ENCODE measurements around the gene REV3L.

The REV3L gene

GRCh38 chr6:111250791-111251354 is 232.1 kb downstream of the REV3L start:
- Histone ChIP-seq H3K27ac (ENCODE audit: low read depth, low read length) (no peak overlapping the region), H3K9me3 (ENCODE audit: insufficient read depth, low read length) (no peaks in the 10 kb centered on the region), H3K79me2 (ENCODE audit: insufficient read depth, low read length) (no peaks in the 10 kb centered on the region), H3K36me3 (ENCODE audit: low read length) (no peaks in the 10 kb centered on the region), H3K4me2 (ENCODE audit: low read depth, low read length, poor library complexity, severe bottlenecking) (no peak overlapping the region), H3K9me2 (replicated peaks; ENCODE audit: insufficient read depth, low read length) (no peaks in the 10 kb centered on the region), H4K20me1 (ENCODE audit: low read depth, low read length) (no peaks in the 10 kb centered on the region), H3K27me3 (ENCODE audit: low read length) (no peaks in the 10 kb centered on the region), H2AFZ (ENCODE audit: low read depth, low read length, severe bottlenecking) (no peak overlapping the region), H3F3A (ENCODE audit: insufficient read depth) (no peaks in the 10 kb centered on the region), H3K9ac (ENCODE audit: low read length) (no peak overlapping the region), H3K4me3 (ENCODE audit: insufficient read depth, low read length, poor library complexity, severe bottlenecking) (no peak overlapping the region)
- TF ChIP-seq EZH2phosphoT487 (conservative IDR thresholded peaks at IDR 0.05; ENCODE audit: low read length) = no peak
- TF ChIP-seq, protein P1, sequence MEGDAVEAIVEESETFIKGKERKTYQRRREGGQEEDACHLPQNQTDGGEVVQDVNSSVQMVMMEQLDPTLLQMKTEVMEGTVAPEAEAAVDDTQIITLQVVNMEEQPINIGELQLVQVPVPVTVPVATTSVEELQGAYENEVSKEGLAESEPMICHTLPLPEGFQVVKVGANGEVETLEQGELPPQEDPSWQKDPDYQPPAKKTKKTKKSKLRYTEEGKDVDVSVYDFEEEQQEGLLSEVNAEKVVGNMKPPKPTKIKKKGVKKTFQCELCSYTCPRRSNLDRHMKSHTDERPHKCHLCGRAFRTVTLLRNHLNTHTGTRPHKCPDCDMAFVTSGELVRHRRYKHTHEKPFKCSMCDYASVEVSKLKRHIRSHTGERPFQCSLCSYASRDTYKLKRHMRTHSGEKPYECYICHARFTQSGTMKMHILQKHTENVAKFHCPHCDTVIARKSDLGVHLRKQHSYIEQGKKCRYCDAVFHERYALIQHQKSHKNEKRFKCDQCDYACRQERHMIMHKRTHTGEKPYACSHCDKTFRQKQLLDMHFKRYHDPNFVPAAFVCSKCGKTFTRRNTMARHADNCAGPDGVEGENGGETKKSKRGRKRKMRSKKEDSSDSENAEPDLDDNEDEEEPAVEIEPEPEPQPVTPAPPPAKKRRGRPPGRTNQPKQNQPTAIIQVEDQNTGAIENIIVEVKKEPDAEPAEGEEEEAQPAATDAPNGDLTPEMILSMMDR (IDR thresholded peaks at IDR 0.05; ENCODE audit: insufficient read depth, low read length, poor library complexity, severe bottlenecking) = no peak

Data from SU-DHL-6 (cell line).